Calu3 (cell line): ENCODE measurements around the gene GOT1. TPM values are rescaled to one million over a fixed set of nuclear protein-coding genes. Genes with fewer than 3 reads are reported as not detected.

ENCODE experiments used
- BruUV-seq: library from RNA; stranded (reverse); fragments of 400-500 nt; replicated peaks from 2 replicates; lab custom pipeline; 2021; lab: Mats Ljungman, UMichigan
- CTCF ChIA-PET: fragments of 300-600 bp; sonication (Branson Sonifier 250); formaldehyde crosslinking; loops from one replicate; lab custom pipeline; 2022; ENCODE audit warnings: antibody characterized with exemption; lab: Charles Lee
- DNase-seq: peaks from one replicate; pipeline ENCODE4 v3.0.0; 2022
- H3K27ac Mint-ChIP-seq: one replicate; pipeline ENCODE4 v1.8.0; 2022; ENCODE audit warnings: mixed read lengths; ENCODE audit not compliant: unreplicated experiment
- H3K27me3 Mint-ChIP-seq: one replicate; pipeline ENCODE4 v1.8.0; 2022; ENCODE audit warnings: mixed read lengths; ENCODE audit not compliant: unreplicated experiment
- H3K36me3 Mint-ChIP-seq: one replicate; pipeline ENCODE4 v1.8.0; 2022; ENCODE audit warnings: mild to moderate bottlenecking, moderate library complexity, mixed read lengths; ENCODE audit not compliant: insufficient read depth, unreplicated experiment
- H3K4me1 Mint-ChIP-seq: one replicate; pipeline ENCODE4 v1.8.0; 2022; ENCODE audit warnings: mild to moderate bottlenecking, low read depth, mixed read lengths; ENCODE audit not compliant: unreplicated experiment
- H3K4me3 Mint-ChIP-seq: one replicate; pipeline ENCODE4 v1.8.0; 2022; ENCODE audit warnings: mild to moderate bottlenecking, low read depth, moderate library complexity, mixed read lengths; ENCODE audit not compliant: unreplicated experiment
- H3K9me3 Mint-ChIP-seq: one replicate; pipeline ENCODE4 v1.8.0; 2022; ENCODE audit warnings: low read depth, mixed read lengths; ENCODE audit not compliant: unreplicated experiment
- CTCF ChIP-seq: fragments of 200-600 bp; IDR thresholded peaks from one replicate; pipeline ENCODE4 v1.8.0; 2022; ENCODE audit warnings: antibody characterized with exemption; ENCODE audit not compliant: unreplicated experiment
- intact Hi-C: fragments of 100-400 bp; cut with micrococcal nuclease; formaldehyde crosslinking; loops from one replicate; pipeline ENCODE4 v1.10.0; 2022; ENCODE audit not compliant: unreplicated experiment
- total RNA-seq: library from RNA; stranded (reverse); gene quantifications from 2 replicates; pipeline ENCODE4 v1.2.3, GENCODE V29; 2022

The GOT1 gene
- total RNA-seq, 1 experiment from 2014 or later: 35.6 TPM

- intact Hi-C loops: no loop called here
- Mint-ChIP-seq H3K27me3 (peaks cover 95% of the 10 kb centered on the region), H3K4me3 (no peak overlapping the region), H3K36me3 (no peaks in the 10 kb centered on the region), H3K9me3 (no peaks in the 10 kb centered on the region), H3K27ac (no peak overlapping the region), H3K4me1 (no peaks in the 10 kb centered on the region)
- no peak for TF ChIP-seq CTCF
- CTCF ChIA-PET: no interaction called here
- BruUV-seq: no TSS peak
- DNase-seq: no peak
Observed at GRCh38 chr10:99456931-99457288, 26.5 kb upstream of the GOT1 start.

GRCh38 chr10:99456207-99456930, 25.9 kb upstream of the GOT1 start:
- Mint-ChIP-seq H3K36me3 (no peaks in the 10 kb centered on the region), H3K4me1 (no peaks in the 10 kb centered on the region), H3K27me3 (peaks cover 95% of the 10 kb centered on the region), H3K4me3 (no peak overlapping the region), H3K9me3 (no peaks in the 10 kb centered on the region), H3K27ac (no peak overlapping the region)
- CTCF ChIA-PET: no interaction called here
- intact Hi-C loops: no loop called here
- TF ChIP-seq CTCF: no peak
- BruUV-seq: no TSS peak
- no peak for DNase-seq

GRCh38 chr10:99451981-99452380, 21.6 kb upstream of the GOT1 start:
- no TSS peak for BruUV-seq
- no peaks in the 10 kb centered on the region for H3K4me1 Mint-ChIP-seq
- H3K27ac Mint-ChIP-seq: no peak overlapping the region
- H3K9me3 Mint-ChIP-seq: no peaks in the 10 kb centered on the region
- no peaks in the 10 kb centered on the region for H3K36me3 Mint-ChIP-seq
- H3K4me3 Mint-ChIP-seq: no peak overlapping the region
- intact Hi-C loops: no loop called here
- TF ChIP-seq CTCF: no peak
- no peak for DNase-seq
- CTCF ChIA-PET: no interaction called here
- peaks cover 93% of the 10 kb centered on the region for H3K27me3 Mint-ChIP-seq

- TF ChIP-seq CTCF: no peak
- Mint-ChIP-seq H3K4me1 (no peaks in the 10 kb centered on the region), H3K4me3 (no peak overlapping the region), H3K27me3 (peaks cover 93% of the 10 kb centered on the region), H3K9me3 (no peaks in the 10 kb centered on the region), H3K27ac (no peak overlapping the region), H3K36me3 (no peaks in the 10 kb centered on the region)
- CTCF ChIA-PET: no interaction called here
- no peak for DNase-seq
- intact Hi-C loops: no loop called here
- no TSS peak for BruUV-seq
Observed at GRCh38 chr10:99451499-99451788, 21.0 kb upstream of the GOT1 start.
